Ishikawa (cell line): ENCODE results near the gene SLC9A9.

ENCODE experiments used
- CEBPB ChIP-seq: IDR thresholded peaks from 2 replicates; pipeline ENCODE4 v1.6.1; 2012
- CREB1 ChIP-seq: IDR thresholded peaks from 2 replicates; pipeline ENCODE4 v1.6.1; 2012; ENCODE audit warnings: low read depth
- EGR1 ChIP-seq: IDR thresholded peaks from 2 replicates; pipeline ENCODE4 v1.6.1; 2012
- EP300 ChIP-seq: IDR thresholded peaks from 2 replicates; pipeline ENCODE4 v1.6.1; 2012; ENCODE audit warnings: borderline replicate concordance
- FOXM1 ChIP-seq: IDR thresholded peaks from 2 replicates; pipeline ENCODE4 v1.6.1; 2012; ENCODE audit warnings: low read depth, borderline replicate concordance
- NFIC ChIP-seq: IDR thresholded peaks from 2 replicates; pipeline ENCODE4 v1.6.1; 2012
- RAD21 ChIP-seq: IDR thresholded peaks from 2 replicates; pipeline ENCODE4 v1.6.1; 2012; ENCODE audit warnings: low read depth
- REST ChIP-seq: IDR thresholded peaks from 2 replicates; pipeline ENCODE4 v1.6.1; 2012; ENCODE audit warnings: low read depth, mild to moderate bottlenecking
- TAF1 ChIP-seq: IDR thresholded peaks from 2 replicates; pipeline ENCODE4 v1.6.1; 2012; ENCODE audit warnings: low read depth, mild to moderate bottlenecking
- TCF12 ChIP-seq: IDR thresholded peaks from 2 replicates; pipeline ENCODE4 v1.6.1; 2012; ENCODE audit warnings: low read depth
- TEAD4 ChIP-seq: IDR thresholded peaks from 2 replicates; pipeline ENCODE4 v1.6.1; 2012
- YY1 ChIP-seq: IDR thresholded peaks from 2 replicates; pipeline ENCODE4 v1.6.1; 2012; ENCODE audit warnings: low read depth
- ZBTB7A ChIP-seq: IDR thresholded peaks from 2 replicates; pipeline ENCODE4 v1.6.1; 2012; ENCODE audit warnings: low read depth
- TF ChIP-seq, protein P1 (sequence below): IDR thresholded peaks from 2 replicates; pipeline ENCODE4 v1.6.1; 2012
- TF ChIP-seq, protein P2 (sequence below): IDR thresholded peaks from 2 replicates; pipeline ENCODE4 v1.6.1; 2012

The SLC9A9 gene

DNA sequence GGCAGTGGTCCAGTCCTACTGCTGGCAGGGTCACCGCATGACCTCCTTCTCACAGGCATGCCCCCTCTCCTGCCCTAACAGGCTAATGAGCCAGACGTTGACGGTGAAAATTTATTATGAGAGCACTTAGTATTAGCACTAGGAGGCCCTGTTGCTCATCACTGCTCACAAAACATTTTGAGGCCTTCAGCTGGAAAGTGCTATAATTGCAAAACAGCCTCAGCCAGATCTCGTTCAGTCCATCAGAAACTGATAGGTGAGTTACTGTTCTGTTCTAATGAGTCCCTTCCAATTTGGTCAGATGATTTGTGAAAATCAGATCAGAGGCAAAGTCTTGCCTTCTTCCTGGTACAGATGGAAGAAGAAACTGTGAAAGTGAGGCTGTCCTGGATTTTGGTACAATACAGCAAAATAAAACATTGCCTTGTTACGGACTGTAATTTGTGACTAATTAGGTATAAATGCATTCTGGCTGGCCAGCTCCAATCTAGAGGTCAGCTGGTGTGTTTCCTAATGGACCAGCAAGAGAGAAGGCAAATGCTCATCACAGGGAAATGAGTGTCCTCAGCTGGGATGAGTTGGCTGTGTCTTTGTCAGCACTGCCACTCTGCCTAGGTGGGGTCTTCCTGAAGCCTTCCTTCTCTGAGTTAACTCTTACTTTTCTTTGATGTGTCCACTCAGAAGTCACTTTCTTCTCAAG is 411.9 kb downstream of the SLC9A9 start:
- TF ChIP-seq TCF12, result no peak
- no peak for TF ChIP-seq NFIC
- no peak for TF ChIP-seq YY1
- TF ChIP-seq CREB1, result no peak
- no peak for TF ChIP-seq ZBTB7A

DNA sequence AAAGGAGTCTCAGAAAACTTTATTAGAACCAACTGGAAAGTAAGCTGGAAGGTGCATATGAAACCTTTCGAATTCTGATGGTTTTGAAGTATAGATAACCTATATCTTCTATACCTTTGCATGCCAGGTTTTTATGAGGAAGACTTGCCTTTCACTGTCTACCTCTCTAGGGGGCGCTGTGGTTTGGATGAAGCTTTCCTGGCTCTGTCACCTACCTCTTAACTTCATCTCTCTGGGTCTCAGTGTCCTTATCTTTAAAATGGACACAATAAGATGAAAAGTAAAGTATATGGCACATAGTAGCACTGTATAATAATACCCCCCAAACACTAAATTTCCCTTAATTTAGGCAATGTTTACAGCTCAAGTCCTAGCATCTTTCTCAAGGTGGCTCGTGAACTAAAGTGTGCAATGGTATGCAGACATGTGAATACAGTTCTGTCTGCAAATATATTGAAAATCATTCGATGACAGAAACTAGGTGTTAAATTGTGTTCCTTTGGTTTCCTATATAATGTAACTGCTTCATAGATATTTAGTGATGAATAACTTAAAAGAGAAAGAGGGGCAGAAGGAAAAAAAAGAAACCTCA is 414.4 kb downstream of the SLC9A9 start:
- TF ChIP-seq, protein P1, sequence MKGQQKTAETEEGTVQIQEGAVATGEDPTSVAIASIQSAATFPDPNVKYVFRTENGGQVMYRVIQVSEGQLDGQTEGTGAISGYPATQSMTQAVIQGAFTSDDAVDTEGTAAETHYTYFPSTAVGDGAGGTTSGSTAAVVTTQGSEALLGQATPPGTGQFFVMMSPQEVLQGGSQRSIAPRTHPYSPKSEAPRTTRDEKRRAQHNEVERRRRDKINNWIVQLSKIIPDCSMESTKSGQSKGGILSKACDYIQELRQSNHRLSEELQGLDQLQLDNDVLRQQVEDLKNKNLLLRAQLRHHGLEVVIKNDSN, result no peak
- peak; percentile 74 for TF ChIP-seq RAD21

GRCh38 chr3:143431298-143431697 is 417.0 kb downstream of the SLC9A9 start:
- peak; percentile 60; the same call in 1 of the 2 replicates for TF ChIP-seq CEBPB

DNA sequence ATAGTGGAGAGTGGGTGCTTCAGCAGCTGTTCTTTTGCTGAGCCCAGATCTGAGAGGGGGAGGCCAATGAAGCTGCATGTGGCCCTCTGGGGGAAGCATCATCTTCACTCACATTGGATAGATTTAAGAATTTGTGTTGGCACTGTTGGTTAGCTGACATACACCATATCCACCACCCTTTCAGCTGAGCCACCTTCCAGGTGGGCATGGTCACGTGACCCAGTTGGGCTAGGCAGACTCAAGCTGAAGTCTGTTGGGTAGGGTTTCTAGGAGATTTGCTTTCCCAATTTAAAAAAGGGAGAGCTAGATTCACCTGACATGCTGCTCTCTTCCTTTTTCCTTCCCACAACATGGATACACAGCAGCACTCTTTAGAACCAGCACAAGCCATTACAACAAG is 417.7 kb downstream of the SLC9A9 start:
- TF ChIP-seq TEAD4, result no peak

GRCh38 chr3:143429628-143430514 is 418.4 kb downstream of the SLC9A9 start:
- no peak for TF ChIP-seq RAD21
- no peak for TF ChIP-seq TAF1
- TF ChIP-seq EP300, result no peak
- TF ChIP-seq FOXM1, result no peak
- TF ChIP-seq TEAD4, result no peak
- no peak for TF ChIP-seq EGR1
- TF ChIP-seq YY1, result no peak
- TF ChIP-seq ZBTB7A, result no peak
- TF ChIP-seq TCF12, result no peak
- TF ChIP-seq CEBPB, result no peak
- TF ChIP-seq, protein P2, sequence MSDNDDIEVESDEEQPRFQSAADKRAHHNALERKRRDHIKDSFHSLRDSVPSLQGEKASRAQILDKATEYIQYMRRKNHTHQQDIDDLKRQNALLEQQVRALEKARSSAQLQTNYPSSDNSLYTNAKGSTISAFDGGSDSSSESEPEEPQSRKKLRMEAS, result no peak
- TF ChIP-seq REST, result no peak
- TF ChIP-seq CREB1, result no peak
- no peak for TF ChIP-seq NFIC

DNA sequence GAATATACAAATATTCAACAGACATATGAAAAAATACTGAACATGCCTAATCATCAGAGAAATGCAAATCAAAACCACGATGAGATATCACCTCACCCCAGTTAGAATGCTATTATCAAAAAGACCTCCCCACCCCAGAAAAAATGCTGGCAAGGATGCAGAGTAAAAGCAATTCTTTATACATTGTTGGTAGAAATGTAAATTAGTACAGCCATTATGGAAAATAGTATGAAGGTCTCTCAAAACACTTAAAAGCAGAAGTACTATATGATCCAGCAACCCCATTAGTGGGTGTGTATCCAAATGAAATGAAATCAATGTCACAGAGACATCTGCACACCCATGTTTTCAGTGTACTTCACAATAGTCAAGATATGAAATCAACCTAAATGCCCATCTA is 420.0 kb downstream of the SLC9A9 start:
- no peak for TF ChIP-seq REST
- TF ChIP-seq CEBPB, result no peak
- TF ChIP-seq, protein P1, result no peak
- TF ChIP-seq EP300, result no peak
- no peak for TF ChIP-seq TAF1
- TF ChIP-seq TEAD4, result no peak
- TF ChIP-seq NFIC, result no peak
- TF ChIP-seq RAD21, result no peak
- TF ChIP-seq EGR1, result no peak
- TF ChIP-seq FOXM1, result no peak
- no peak for TF ChIP-seq CREB1
- TF ChIP-seq ZBTB7A, result no peak
- no peak for TF ChIP-seq YY1
- TF ChIP-seq TCF12, result no peak
- TF ChIP-seq, protein P2, result no peak
